ENCODE data around the gene SORCS1. TPM values are rescaled to one million over a fixed set of nuclear protein-coding genes. Genes with fewer than 3 reads are reported as not detected.
"Not testable (repeated sequence)": the region's sequence is repeated elsewhere in the genome, so short reads cannot be mapped to it uniquely, and the experiment has no call there.

SORCS1 gene
- total RNA-seq, 4 donors from 2014 or later, result 0.40 to 5.1 (median 2.5) TPM

DNA sequence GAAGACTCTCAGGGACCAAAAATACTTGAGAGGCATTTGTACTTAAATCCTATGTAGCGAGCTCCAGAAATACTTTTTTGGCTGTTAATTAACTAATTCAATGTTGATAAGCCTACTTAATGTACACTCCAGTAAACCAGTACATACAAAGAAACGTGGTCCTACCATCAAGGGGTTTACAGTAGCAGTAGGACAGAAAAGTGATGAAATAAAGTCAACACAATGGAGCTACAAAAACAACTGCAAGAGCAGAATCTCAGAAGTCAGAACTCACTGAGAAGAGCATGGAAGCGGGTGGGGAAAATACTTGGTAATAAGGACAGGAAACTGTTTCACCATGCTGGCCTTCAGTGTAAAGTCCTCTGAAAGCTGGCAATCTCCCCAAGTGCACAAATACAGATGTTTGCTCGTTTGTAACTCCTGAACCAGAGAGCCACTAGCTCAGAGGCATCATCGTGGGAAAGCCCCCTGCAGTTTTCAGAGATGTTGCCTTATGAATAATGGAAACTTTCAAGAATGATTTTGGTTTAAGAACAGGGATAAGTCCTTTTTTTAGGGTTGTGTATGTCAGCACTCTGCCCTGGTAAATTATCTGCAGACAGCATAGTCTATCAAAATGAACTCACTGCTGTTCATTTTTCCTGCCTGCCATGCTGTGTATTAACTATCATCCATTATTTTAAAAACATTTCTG lies 233.2 kb downstream of the SORCS1 start:
- intact Hi-C loops (cut with DNase I; ENCODE audit: low total_unique reads) (no loop called here), in situ Hi-C loops (cut with MboI; ENCODE audit: low pct_ligation_motif_present in 1 of 4, low pct_unique_long_range_greater_than_20kb in 1 of 4, low sequenced_read_pairs in 3 of 4) (no loop called here)
- H3K27ac ChIP-seq, result no peak overlapping the region

DNA sequence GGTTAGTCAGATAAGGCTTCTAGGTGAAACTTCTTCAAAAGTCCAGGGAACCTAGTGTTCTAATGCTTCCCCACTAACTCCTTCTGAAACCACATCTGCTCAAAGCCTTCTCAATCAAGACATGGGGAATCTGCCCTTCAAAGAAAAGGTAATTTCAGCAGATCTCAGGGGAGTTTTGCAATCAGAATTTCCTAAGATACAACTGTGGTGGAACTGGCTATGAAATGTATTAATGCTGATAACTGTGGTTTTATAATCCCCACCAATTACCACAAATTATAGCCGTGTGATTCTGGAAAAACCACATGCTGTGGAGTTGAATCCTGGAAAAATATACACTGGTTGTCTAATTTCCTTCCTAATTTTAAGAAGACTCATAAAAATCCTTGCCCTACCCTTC lies 233.8 kb downstream of the SORCS1 start:
- Histone ChIP-seq H3K9me3 (no peaks in the 10 kb centered on the region), H3K4me1 (peaks cover 0 to 5% (median 0%) of the 10 kb centered on the region in 4 donors), H3K4me3 (no peak overlapping the region), H3K36me3 (no peaks in the 10 kb centered on the region), H3K27ac (no peak overlapping the region), H3K27me3 (no peaks in the 10 kb centered on the region)
- no peak for DNase-seq
- WGBS, 2 donors (ENCODE audit: low coverage in 1 of 2), result 64% methylated on average over 1 of the region's 1 CpG; no CpG with 5 or more reads in 1 of the 2 donors
- in situ Hi-C loops (cut with MboI; ENCODE audit: low pct_ligation_motif_present in 1 of 4, low pct_unique_long_range_greater_than_20kb in 1 of 4, low sequenced_read_pairs in 3 of 4), result no loop called here
- intact Hi-C loops (cut with DNase I; ENCODE audit: low total_unique reads), result no loop called here
- TF ChIP-seq EP300 (IDR thresholded peaks at IDR 0.05; ENCODE audit: low read depth) (no peak), POLR2A (IDR thresholded peaks at IDR 0.05) (no peak), POLR2AphosphoS5 (IDR thresholded peaks at IDR 0.05) (no peak)
- TF ChIP-seq, protein P1, sequence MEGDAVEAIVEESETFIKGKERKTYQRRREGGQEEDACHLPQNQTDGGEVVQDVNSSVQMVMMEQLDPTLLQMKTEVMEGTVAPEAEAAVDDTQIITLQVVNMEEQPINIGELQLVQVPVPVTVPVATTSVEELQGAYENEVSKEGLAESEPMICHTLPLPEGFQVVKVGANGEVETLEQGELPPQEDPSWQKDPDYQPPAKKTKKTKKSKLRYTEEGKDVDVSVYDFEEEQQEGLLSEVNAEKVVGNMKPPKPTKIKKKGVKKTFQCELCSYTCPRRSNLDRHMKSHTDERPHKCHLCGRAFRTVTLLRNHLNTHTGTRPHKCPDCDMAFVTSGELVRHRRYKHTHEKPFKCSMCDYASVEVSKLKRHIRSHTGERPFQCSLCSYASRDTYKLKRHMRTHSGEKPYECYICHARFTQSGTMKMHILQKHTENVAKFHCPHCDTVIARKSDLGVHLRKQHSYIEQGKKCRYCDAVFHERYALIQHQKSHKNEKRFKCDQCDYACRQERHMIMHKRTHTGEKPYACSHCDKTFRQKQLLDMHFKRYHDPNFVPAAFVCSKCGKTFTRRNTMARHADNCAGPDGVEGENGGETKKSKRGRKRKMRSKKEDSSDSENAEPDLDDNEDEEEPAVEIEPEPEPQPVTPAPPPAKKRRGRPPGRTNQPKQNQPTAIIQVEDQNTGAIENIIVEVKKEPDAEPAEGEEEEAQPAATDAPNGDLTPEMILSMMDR (IDR thresholded peaks at IDR 0.05), result no peak

More for the DNA sequence above, 233.2 kb downstream of the SORCS1 start:
- no peak for DNase-seq
- no peaks in the 10 kb centered on the region for H3K9me3 ChIP-seq
- H3K4me1 ChIP-seq, result peaks cover 0 to 5% (median 0%) of the 10 kb centered on the region in 4 donors
- no peaks in the 10 kb centered on the region for H3K36me3 ChIP-seq
- 43 to 62% methylated on average over 3 to 5 of the region's 5 CpGs for WGBS, 2 donors (ENCODE audit: low coverage in 1 of 2)
- H3K27me3 ChIP-seq, result no peaks in the 10 kb centered on the region
- H3K4me3 ChIP-seq, result no peak overlapping the region
- no peak for TF ChIP-seq EP300 (IDR thresholded peaks at IDR 0.05; ENCODE audit: low read depth)
- no peak for TF ChIP-seq POLR2A (IDR thresholded peaks at IDR 0.05)
- TF ChIP-seq, protein P1 (IDR thresholded peaks at IDR 0.05), result no peak
- TF ChIP-seq POLR2AphosphoS5 (IDR thresholded peaks at IDR 0.05), result no peak

DNA sequence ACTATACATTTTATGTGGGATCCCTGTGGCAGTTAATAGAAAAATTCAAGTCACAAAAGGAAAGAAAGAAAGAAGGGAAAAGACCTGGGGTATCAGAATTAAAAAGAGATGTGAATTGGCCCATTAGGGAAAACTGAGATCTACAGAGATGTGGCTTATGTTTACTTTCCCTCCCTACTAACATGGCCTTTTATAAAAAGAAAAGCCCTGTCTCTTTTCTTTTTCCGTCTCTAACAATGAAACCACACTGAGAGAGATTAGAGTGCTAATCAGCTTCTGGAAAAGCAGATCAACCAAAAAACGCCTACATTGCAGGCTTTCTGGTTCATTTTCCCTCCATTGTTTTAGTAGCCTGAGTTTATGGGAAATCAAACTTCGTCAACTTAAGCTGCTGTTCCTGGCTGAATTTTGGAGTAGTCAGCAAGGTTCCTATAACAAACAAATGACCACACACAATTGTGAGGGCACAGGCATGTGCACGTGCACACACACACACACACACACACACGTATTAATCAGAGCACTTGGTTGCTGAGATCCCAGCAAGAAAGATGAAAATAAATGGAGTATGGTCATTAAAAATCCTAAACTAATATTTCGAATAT lies 235.1 kb downstream of the SORCS1 start:
- Histone ChIP-seq H3K27ac (no peak overlapping the region), H3K27me3 (no peaks in the 10 kb centered on the region), H3K36me3 (no peaks in the 10 kb centered on the region), H3K4me3 (no peak overlapping the region), H3K9me3 (no peaks in the 10 kb centered on the region), H3K4me1 (peaks cover 0 to 5% (median 0%) of the 10 kb centered on the region in 4 donors)
- no peak for DNase-seq
- WGBS, 2 donors (ENCODE audit: low coverage in 1 of 2), result 87 to 90% methylated on average over 6 of the region's 6 CpGs
- no peak for TF ChIP-seq POLR2A (IDR thresholded peaks at IDR 0.05)
- no peak for TF ChIP-seq POLR2AphosphoS5 (IDR thresholded peaks at IDR 0.05)
- TF ChIP-seq EP300 (IDR thresholded peaks at IDR 0.05; ENCODE audit: low read depth), result no peak
- TF ChIP-seq, protein P1 (IDR thresholded peaks at IDR 0.05), result no peak
- in situ Hi-C loops (cut with MboI; ENCODE audit: low pct_ligation_motif_present in 1 of 4, low pct_unique_long_range_greater_than_20kb in 1 of 4, low sequenced_read_pairs in 3 of 4) (no loop called here), intact Hi-C loops (cut with DNase I; ENCODE audit: low total_unique reads) (no loop called here)

DNA sequence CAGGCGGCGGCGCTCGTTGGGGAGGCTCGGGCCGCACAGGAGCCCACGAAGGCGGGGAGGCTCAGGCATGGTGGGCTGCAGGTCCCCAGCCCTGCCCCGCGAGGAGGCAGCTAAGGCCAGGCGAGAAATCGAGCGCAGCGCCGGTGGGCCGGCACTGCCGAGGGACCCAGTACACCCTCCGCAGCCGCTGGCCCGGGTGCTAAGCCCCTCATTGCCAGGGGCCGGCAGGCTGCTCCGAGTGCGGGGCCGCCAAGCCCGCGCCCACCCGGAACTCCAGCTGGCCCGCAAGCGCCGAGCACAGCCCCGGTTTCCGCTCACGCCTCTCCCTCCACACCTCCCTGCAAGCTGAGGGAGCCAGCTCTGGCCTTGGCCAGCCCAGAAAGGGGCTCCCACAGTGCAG lies 236.4 kb downstream of the SORCS1 start:
- H3K27ac ChIP-seq; H3K27me3 ChIP-seq; H3K4me1 ChIP-seq; in situ Hi-C loops (cut with MboI; ENCODE audit: low pct_ligation_motif_present in 1 of 4, low pct_unique_long_range_greater_than_20kb in 1 of 4, low sequenced_read_pairs in 3 of 4); H3K4me3 ChIP-seq; DNase-seq; intact Hi-C loops (cut with DNase I; ENCODE audit: low total_unique reads); H3K9me3 ChIP-seq; H3K36me3 ChIP-seq: not testable (repeated sequence)
- WGBS, 2 donors (ENCODE audit: low coverage in 1 of 2), result 99% methylated on average over 24 of the region's 33 CpGs; no CpG with 5 or more reads in 1 of the 2 donors
